HepG2 (cell line): ENCODE measurements around the gene KAT2A. TPM values are rescaled to one million over a fixed set of nuclear protein-coding genes. Genes with fewer than 3 reads are reported as not detected.
A peak's percentile ranks its signal among the peaks of the same experiment; 100 is the strongest.

Source experiments
- CBX1 ChIP-seq: IDR thresholded peaks from one replicate; pipeline ENCODE4 v1.6.1; 2016; ENCODE audit warnings: antibody characterized with exemption, low read depth
- LBX2 ChIP-seq: sonication (generic); formaldehyde crosslinking; IDR thresholded peaks from 2 replicates; pipeline ENCODE4 v1.5.0; 2020; ENCODE audit warnings: missing genetic modification reagents, mild to moderate bottlenecking, borderline replicate concordance
- NFAT5 ChIP-seq: sonication (generic); formaldehyde crosslinking; IDR thresholded peaks from 2 replicates; pipeline ENCODE4 v1.4.0; 2020; ENCODE audit warnings: missing genetic modification reagents
- PHF5A ChIP-seq: IDR thresholded peaks from one replicate; pipeline ENCODE4 v1.6.1; 2018; ENCODE audit warnings: low read depth, missing genetic modification reagents; ENCODE audit not compliant: unreplicated experiment
- TBX3 ChIP-seq: fragments of 450-650 bp; IDR thresholded peaks from 2 replicates; pipeline ENCODE4 v1.6.1; 2017; ENCODE audit warnings: antibody characterized with exemption, mild to moderate bottlenecking, inconsistent platforms, borderline replicate concordance
- U2AF2 ChIP-seq: fragments of 200-400 bp; formaldehyde crosslinking; IDR thresholded peaks from 2 replicates; pipeline ENCODE4 v1.6.1; 2017; ENCODE audit warnings: low read depth, mild to moderate bottlenecking, low read length
- ZMYM3 ChIP-seq: sonication (generic); formaldehyde crosslinking; IDR thresholded peaks from 2 replicates; pipeline ENCODE4 v1.5.1; 2020; ENCODE audit warnings: mild to moderate bottlenecking, missing genetic modification reagents
- ZNF256 ChIP-seq: sonication (generic); formaldehyde crosslinking; conservative IDR thresholded peaks from 2 replicates; pipeline ENCODE4 v1.4.0; 2020; ENCODE audit warnings: missing genetic modification reagents
- ZNF503 ChIP-seq: sonication (generic); formaldehyde crosslinking; IDR thresholded peaks from 2 replicates; pipeline ENCODE4 v1.4.0; 2020; ENCODE audit warnings: missing genetic modification reagents
- ZNF549 ChIP-seq: sonication (generic); formaldehyde crosslinking; IDR thresholded peaks from 2 replicates; pipeline ENCODE4 v1.5.0; 2020; ENCODE audit warnings: missing genetic modification reagents
- ZNF609 ChIP-seq: sonication (generic); formaldehyde crosslinking; IDR thresholded peaks from 2 replicates; pipeline ENCODE4 v1.4.0; 2020; ENCODE audit warnings: mild to moderate bottlenecking, missing genetic modification reagents, borderline replicate concordance
- ZNF746 ChIP-seq: sonication (generic); formaldehyde crosslinking; IDR thresholded peaks from 2 replicates; pipeline ENCODE4 v1.8.0; 2022; ENCODE audit warnings: mild to moderate bottlenecking, missing genetic modification reagents
- ZNF776 ChIP-seq: sonication (generic); formaldehyde crosslinking; IDR thresholded peaks from 2 replicates; pipeline ENCODE4 v1.4.0; 2020; ENCODE audit warnings: mild to moderate bottlenecking, missing genetic modification reagents
- polyA plus RNA-seq, 8 experiments: library from polyadenylated mRNA; depleted of rRNA in 3 of 8; stranded (reverse) in 7 of 8; unstranded in 1 of 8; fragments of >200 nt; fragmentation: Illumina TruSeq in 4 of 8; extraction: Trizol in 4 of 8; gene quantifications; 2 replicates each; pipeline versions ENCODE4 v1.2.1 to v1.2.3, GENCODE V29; 2011 to 2016; ENCODE audit warnings: low read depth in 4 of 8, missing spikeins in 1 of 8, mixed read lengths in 1 of 8; ENCODE audit not compliant: insufficient read depth in 1 of 8
- total RNA-seq, 5 experiments: library from RNA; depleted of rRNA; stranded (reverse); fragments of >200 nt; fragmentation: Illumina TruSeq; extraction: Trizol; gene quantifications; 2 replicates each; pipeline ENCODE4 v1.2.3, GENCODE V29; 2016; ENCODE audit warnings: low read depth in 1 of 5

KAT2A gene
- total and polyA plus RNA-seq, 2 of the 13 experiments (the other 11 are each of a cell fraction or from before 2014, with no cell fraction given) = 29.1 to 90.4 TPM

GRCh38 chr17:42087736-42088705 is 33.1 kb downstream of the KAT2A start (continued):
- TF ChIP-seq ZNF609 (CRISPR knock-in tag) (0 out of 2 replicates have a peak, but pooled peaks have one; percentile 25), NFAT5 (CRISPR knock-in tag) (no peak), ZNF503 (peak; percentile 60; the same call in 1 of the 2 replicates), ZNF776 (CRISPR knock-in tag) (no peak), TBX3 (peak; percentile 74; the same call in 1 of the 2 replicates), PHF5A (no peak), ZNF746 (CRISPR knock-in tag) (no peak), U2AF2 (no peak), ZMYM3 (CRISPR knock-in tag) (peak; percentile 99), LBX2 (CRISPR knock-in tag) (no peak), ZNF549 (CRISPR knock-in tag) (no peak), ZNF256 (no peak), CBX1 (no peak)
